ENCODE measurements around the gene ATF3.

ATF3 gene

DNA sequence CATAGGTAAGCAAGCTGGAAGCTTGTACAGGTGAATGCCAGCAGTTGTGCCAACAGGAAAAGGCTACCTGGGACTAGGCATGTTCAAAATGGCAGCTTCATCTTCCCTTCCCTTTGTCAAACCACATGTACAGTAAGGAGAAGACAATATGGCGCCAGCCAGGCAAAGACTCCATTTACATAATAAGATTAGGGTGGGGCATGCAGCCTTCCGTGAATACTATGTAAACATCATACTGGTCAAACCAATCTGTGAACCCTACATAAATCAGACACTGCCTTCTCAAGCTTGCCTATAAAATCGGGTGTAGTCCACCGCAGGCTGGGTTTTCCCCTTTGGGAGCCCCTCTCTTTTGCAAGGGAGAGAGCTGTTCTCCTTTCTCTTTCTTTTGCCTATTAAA is 24.6 kb downstream of the ATF3 start:
- no peak for ATAC-seq
- no peak for TF ChIP-seq OSR1 (CRISPR knock-in tag; IDR thresholded peaks at IDR 0.05)
- TF ChIP-seq ZNF70 (CRISPR knock-in tag; IDR thresholded peaks at IDR 0.05), result no peak
- TF ChIP-seq, protein P1, sequence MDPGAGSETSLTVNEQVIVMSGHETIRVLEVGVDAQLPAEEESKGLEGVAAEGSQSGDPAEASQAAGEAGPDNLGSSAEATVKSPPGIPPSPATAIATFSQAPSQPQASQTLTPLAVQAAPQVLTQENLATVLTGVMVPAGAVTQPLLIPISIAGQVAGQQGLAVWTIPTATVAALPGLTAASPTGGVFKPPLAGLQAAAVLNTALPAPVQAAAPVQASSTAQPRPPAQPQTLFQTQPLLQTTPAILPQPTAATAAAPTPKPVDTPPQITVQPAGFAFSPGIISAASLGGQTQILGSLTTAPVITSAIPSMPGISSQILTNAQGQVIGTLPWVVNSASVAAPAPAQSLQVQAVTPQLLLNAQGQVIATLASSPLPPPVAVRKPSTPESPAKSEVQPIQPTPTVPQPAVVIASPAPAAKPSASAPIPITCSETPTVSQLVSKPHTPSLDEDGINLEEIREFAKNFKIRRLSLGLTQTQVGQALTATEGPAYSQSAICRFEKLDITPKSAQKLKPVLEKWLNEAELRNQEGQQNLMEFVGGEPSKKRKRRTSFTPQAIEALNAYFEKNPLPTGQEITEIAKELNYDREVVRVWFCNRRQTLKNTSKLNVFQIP (CRISPR knock-in tag; IDR thresholded peaks at IDR 0.05; ENCODE audit: borderline replicate concordance, low read depth), result no peak
- no peak for TF ChIP-seq GLIS3 (CRISPR knock-in tag; IDR thresholded peaks at IDR 0.05)
- TF ChIP-seq ZNF565 (CRISPR knock-in tag; conservative IDR thresholded peaks at IDR 0.05; ENCODE audit: low read depth), result no peak
- TF ChIP-seq ZFP30 (CRISPR knock-in tag; IDR thresholded peaks at IDR 0.05), result no peak
- no peak for TF ChIP-seq PPARA (CRISPR knock-in tag; IDR thresholded peaks at IDR 0.05; ENCODE audit: borderline replicate concordance)
- TF ChIP-seq, protein P2, sequence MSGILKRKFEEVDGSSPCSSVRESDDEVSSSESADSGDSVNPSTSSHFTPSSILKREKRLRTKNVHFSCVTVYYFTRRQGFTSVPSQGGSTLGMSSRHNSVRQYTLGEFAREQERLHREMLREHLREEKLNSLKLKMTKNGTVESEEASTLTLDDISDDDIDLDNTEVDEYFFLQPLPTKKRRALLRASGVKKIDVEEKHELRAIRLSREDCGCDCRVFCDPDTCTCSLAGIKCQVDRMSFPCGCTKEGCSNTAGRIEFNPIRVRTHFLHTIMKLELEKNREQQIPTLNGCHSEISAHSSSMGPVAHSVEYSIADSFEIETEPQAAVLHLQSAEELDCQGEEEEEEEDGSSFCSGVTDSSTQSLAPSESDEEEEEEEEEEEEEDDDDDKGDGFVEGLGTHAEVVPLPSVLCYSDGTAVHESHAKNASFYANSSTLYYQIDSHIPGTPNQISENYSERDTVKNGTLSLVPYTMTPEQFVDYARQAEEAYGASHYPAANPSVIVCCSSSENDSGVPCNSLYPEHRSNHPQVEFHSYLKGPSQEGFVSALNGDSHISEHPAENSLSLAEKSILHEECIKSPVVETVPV (CRISPR knock-in tag; IDR thresholded peaks at IDR 0.05), result no peak
- no peak for TF ChIP-seq ZNF8 (CRISPR knock-in tag; IDR thresholded peaks at IDR 0.05)
- TF ChIP-seq ESRRG (CRISPR knock-in tag; IDR thresholded peaks at IDR 0.05), result no peak
- TF ChIP-seq ARNTL (CRISPR knock-in tag; IDR thresholded peaks at IDR 0.05; ENCODE audit: borderline replicate concordance, low read depth), result no peak
- no peak for TF ChIP-seq RARB (CRISPR knock-in tag; IDR thresholded peaks at IDR 0.05)
- TF ChIP-seq TCF4 (CRISPR knock-in tag; IDR thresholded peaks at IDR 0.05; ENCODE audit: borderline replicate concordance), result no peak
- TF ChIP-seq ZC3H10 (CRISPR knock-in tag; IDR thresholded peaks at IDR 0.05), result no peak
- TF ChIP-seq ZFP3 (CRISPR knock-in tag; IDR thresholded peaks at IDR 0.05), result no peak
- no peak for TF ChIP-seq CSDC2 (CRISPR knock-in tag; IDR thresholded peaks at IDR 0.05)
- no peak for TF ChIP-seq BACH2 (CRISPR knock-in tag; IDR thresholded peaks at IDR 0.05; ENCODE audit: borderline replicate concordance)
- no peak for TF ChIP-seq SNAI2 (CRISPR knock-in tag; IDR thresholded peaks at IDR 0.05)

DNA sequence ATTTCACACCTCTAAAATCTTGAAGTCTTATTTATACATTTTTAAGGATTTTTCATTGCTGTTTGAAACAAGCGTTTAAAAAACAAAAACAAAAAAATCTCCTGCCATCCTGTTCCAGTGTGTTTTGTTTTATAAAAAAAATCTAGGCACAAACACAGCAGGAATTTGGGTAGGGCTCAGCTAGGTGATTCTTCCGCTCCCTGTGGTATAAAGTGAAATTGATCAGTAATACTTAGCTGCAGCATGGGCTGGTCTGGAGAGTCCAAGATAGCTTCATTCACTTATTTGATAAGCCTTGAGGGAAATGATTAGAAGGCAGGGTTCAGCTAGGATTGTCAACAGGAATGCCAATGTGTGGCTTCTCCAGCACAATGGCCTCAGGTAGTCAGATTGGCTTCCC is 25.7 kb downstream of the ATF3 start:
- no peak for ATAC-seq
- TF ChIP-seq ZC3H10 (CRISPR knock-in tag; IDR thresholded peaks at IDR 0.05) (no peak), ISL1 (CRISPR knock-in tag; IDR thresholded peaks at IDR 0.05) (no peak), GLIS3 (CRISPR knock-in tag; IDR thresholded peaks at IDR 0.05) (no peak), CSDC2 (CRISPR knock-in tag; IDR thresholded peaks at IDR 0.05) (no peak), TOX (CRISPR knock-in tag; IDR thresholded peaks at IDR 0.05; ENCODE audit: borderline replicate concordance) (no peak), ESRRG (CRISPR knock-in tag; IDR thresholded peaks at IDR 0.05) (no peak), PPARA (CRISPR knock-in tag; IDR thresholded peaks at IDR 0.05; ENCODE audit: borderline replicate concordance) (no peak), ZNF8 (CRISPR knock-in tag; IDR thresholded peaks at IDR 0.05) (no peak), ZFP3 (CRISPR knock-in tag; IDR thresholded peaks at IDR 0.05) (no peak)
- TF ChIP-seq, protein P2 (CRISPR knock-in tag; IDR thresholded peaks at IDR 0.05), result no peak
- TF ChIP-seq, protein P1 (CRISPR knock-in tag; IDR thresholded peaks at IDR 0.05; ENCODE audit: borderline replicate concordance, low read depth), result no peak

DNA sequence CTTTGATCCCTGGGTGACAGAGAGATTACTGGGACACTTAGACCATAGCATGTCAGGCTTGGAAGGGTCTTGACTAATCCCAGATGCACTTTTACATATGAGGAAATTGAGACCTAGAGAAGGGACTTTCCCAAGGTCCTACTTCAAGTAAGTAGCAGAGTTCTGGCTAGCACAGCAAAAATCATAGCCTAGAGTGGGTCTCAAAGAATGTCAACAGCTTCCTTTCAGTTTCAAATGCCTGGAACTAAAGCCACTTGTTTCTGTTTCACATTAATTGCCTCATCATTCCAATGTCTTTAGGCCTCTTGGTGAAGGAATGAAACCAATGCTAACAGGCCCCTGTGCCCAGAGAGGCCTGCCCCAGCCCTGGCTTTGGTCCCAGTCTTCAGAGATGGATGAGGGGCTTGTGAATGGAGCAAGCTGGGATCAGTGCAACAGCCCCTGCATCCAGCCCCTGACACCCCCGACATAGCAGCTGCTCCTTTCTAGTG is 26.6 kb downstream of the ATF3 start:
- no peak for TF ChIP-seq RARB (CRISPR knock-in tag; IDR thresholded peaks at IDR 0.05)
- no peak for TF ChIP-seq ZC3H10 (CRISPR knock-in tag; IDR thresholded peaks at IDR 0.05)
- no peak for TF ChIP-seq ESRRG (CRISPR knock-in tag; IDR thresholded peaks at IDR 0.05)
- TF ChIP-seq GLIS3 (CRISPR knock-in tag; IDR thresholded peaks at IDR 0.05), result no peak
- no peak for TF ChIP-seq OSR1 (CRISPR knock-in tag; IDR thresholded peaks at IDR 0.05)
- TF ChIP-seq ISL1 (CRISPR knock-in tag; IDR thresholded peaks at IDR 0.05), result no peak
- TF ChIP-seq, protein P1 (CRISPR knock-in tag; IDR thresholded peaks at IDR 0.05; ENCODE audit: borderline replicate concordance, low read depth), result no peak
- TF ChIP-seq ZFP30 (CRISPR knock-in tag; IDR thresholded peaks at IDR 0.05), result no peak
- no peak for TF ChIP-seq TCF4 (CRISPR knock-in tag; IDR thresholded peaks at IDR 0.05; ENCODE audit: borderline replicate concordance)
- ATAC-seq, result no peak

Data from SK-N-SH treated with all-trans-retinoic acid at 6 μM for 48 hours (cell line).